Esophagus mucosa (tissue), 1 donor: ENCODE data around the gene SAMD1. TPM values are rescaled to one million over a fixed set of nuclear protein-coding genes. Genes with fewer than 3 reads are reported as not detected.

Experiments
- ATAC-seq: fragments of 200-7000 bp; cut with Tn5 transposase; one replicate; pipeline ENCODE4 v1.9.1; 2020
- total RNA-seq: library from RNA; stranded (reverse); gene quantifications from one replicate; pipeline ENCODE4 v1.2.4, GENCODE V29; 2023
- donor health status: DM: yes; HTN: yes; CAD: no.

Gene SAMD1
- total RNA-seq, 1 donor from 2014 or later: 24.8 TPM

DNA sequence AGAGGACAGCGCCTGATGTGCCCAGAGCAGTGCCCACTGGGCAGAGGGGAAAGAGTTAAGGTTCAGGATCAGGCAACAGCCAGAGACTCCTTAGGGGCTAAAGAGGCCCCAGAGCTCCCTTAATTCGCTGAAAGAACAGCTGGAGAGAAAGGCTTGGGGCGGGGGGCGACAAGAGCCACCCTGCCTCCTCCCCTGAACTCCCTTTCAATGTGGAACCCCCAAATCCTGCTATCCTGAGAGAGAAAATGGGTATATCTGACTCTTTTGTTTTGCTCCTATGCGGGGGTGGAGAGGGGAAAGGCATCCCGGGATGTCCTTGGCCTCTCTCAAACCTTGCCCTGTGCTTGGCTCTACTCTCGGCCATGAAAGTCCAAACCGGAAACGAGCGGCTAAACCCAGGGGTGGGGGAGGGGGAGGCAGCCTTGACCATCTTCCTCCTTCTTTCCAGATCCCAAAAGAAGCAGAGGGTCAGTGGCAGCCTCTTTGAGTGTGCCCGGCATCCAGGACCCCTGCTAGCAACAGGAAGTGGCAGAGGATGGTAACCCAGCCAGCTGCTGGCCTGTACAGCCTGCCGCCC, 22.3 kb upstream of the SAMD1 start:
- ATAC-seq: no peak

DNA sequence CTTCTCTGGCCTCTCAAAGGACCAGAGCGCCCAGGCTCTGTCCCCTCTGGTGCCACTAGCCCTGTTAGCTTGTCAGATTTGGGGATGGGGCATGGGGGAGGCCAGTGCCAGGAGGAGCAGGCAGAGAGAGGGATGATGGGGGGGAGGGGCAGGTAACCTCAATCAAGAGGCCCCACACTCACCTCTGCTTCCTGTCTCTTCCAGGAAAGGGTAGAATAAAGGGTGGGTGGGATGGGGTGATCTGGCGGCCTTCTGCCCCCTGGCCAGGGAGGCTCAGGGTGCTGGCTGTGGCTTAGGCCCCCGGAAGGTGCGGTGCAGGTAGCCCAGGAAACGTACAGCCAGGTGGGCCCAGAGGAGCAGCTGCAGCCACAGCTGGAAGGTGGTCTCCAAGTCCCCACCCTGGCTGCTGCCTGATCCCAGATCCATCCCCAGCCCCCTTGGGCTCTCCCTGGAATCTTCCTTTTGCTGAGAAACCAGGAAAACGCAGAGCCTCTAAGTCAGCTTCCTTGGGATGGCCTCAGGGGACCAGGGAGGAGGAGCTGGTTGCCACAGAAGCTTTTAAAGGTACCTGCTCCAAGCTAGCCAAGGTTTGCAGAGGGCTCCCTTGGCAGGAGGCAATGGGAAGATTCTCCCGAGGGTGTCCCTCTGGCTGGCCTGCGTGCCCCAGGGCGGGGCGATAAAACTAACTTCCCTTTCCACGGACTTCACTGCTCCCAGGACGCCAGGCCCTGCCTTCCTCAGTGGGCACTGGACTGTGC, 21.7 kb upstream of the SAMD1 start:
- no peak for ATAC-seq

DNA sequence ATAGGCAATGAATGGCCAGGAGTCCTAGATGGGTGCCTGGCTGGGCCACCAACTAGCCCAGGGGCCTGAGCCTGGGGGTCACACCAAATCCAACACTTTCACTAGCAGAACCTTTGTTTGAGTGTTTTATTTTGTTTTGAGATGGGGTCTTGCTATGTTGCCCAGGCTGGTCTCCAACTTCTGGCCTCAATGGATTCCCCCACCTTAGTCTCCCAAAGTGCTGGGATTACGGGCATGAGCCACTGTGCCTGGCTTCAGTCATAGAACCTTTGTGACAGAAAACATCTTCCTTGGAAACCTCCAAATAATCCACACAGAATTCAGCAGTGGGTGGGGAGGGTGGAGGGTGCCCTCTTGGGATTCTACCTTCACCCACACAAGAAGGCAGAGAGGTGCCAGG, 20.9 kb upstream of the SAMD1 start:
- ATAC-seq: no peak

DNA sequence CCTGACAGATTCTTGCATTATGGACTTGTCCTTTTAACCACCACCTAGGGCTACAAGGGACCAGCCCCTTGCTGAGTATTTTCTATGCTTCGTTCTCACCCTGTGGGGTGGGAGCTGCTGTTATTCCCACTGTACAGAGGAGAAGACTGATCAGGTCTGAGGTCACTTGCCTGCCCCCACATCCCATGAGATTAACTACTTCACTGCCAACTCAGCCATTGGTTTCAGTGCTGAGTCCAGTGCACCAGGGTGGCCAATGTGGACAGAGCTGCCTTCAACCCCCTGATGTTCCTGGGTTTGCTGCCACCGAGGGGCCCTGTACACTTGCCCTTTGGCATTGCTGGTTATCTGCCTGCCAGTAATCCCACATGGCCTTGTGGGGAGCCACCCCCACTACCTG, 20.1 kb upstream of the SAMD1 start:
- no peak for ATAC-seq

DNA sequence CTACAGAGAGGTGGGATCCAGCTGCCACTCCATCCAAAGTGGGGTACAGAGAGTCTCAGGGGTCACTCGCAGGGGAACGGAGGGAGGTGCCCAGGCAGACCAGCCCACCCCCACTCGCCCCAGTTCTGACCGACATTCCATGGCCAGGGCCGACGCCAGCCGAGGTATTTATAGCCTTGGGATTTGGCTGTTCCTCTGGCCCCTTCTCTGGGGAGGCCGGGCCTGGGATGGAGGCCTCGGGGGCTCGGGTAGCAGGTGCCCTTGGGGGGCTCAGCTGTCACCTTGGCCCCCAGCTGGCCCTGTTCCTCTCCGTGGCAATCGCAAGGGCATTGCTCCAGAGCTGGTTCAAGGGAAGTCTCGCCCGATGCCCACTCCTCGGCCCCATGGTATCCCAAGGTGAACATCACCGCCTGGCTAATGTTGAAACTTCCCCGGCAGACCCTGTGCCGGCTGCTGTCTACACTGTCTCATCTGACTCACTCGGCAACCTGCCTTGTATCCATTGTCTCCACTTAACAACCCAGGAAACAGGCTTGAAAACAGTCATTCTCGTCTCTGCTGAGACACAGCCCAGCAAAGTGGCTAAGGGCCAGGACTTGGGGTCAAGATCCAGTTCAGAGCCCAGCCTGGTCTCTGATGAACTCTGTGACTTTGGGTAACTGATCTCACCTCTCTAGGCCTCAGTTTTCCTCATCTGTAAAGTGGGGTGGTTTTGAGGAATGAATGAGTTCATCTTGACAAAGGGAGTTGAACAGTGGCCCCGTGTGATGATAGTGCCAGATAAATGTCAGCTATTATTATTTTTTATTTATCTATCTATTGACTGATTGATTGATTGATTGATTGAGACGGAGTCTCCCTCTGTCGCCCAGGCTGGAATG, 17.3 kb upstream of the SAMD1 start:
- ATAC-seq: peak; percentile 49

DNA sequence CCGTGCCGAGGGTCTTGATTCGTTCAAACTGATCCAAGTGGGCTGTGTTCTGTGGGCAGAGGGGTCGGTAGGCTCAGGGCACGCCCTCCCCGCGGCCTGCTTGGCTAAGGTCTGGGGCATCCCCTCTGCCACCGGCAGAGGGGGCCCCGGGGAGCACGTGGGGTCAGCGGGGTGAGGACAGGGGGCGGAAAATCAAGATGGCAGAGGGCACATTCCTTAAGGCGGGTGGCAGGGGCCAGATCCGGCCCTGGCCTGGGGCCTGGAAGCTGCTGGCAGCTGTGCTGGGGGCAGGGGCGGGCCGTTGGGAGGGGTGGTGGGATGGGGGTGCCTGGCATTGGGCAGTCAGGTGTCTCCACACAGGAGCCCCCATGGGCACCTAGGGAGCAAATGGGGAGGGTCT, 16.3 kb upstream of the SAMD1 start:
- ATAC-seq: no peak

DNA sequence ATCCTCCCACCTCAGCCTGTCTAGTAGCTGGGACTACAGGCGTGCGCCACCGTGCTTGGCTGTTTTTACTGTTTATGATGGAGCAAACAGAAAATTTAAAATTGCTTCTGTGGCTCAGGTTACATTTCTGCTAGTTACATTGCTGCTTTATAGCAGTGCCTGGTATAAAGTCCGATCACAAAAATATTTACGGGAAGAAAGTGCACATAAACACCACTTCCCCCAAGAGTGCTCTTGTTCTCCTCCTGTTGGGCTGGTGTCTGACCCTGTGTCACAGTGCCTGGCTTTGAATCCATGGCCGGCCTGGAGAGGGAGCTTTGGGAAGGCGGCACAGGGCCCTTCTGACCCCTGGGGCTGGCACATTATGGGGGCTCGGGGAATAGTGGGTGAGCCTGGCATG, 15.1 kb upstream of the SAMD1 start:
- no peak for ATAC-seq

DNA sequence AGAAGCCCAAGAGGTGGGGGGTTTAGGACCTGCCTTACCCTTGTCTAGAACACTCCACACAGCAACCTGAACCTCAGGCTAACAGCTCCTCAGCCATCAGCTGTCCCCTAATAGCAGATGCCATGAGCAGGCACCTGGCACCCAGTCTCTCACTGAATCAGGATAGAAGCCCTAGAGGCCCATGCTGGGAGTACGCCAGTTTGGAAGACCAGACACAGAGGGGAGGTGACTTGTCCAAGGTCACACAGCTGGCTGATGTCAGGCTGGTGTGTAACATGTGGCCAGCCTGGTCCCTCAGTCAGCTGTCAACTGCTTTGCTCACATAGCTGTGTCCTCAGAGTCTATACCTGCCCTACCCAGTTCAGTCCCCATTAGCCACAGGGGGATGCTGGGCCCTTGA, 12.8 kb upstream of the SAMD1 start:
- peak; percentile 21 for ATAC-seq

DNA sequence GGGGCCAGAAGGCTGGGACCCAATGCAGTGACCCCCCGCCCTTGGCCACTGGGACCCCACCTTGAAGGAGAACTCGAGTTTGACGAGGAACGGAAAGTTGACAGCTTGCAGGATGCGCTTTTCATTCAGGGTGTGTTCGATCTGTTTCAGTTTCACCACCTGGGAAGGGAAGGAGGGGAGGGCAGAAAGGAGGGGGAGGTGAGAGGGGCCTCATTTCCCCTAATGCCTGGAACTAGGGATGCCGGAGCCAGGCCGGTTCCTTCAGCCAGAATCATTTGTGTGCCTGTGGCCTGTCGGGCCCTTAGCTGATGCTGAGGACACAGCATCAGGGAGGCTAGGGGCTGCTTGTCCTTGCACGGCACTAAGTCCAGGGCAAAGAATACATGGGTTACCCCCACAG, 12.2 kb upstream of the SAMD1 start:
- ATAC-seq: no peak

DNA sequence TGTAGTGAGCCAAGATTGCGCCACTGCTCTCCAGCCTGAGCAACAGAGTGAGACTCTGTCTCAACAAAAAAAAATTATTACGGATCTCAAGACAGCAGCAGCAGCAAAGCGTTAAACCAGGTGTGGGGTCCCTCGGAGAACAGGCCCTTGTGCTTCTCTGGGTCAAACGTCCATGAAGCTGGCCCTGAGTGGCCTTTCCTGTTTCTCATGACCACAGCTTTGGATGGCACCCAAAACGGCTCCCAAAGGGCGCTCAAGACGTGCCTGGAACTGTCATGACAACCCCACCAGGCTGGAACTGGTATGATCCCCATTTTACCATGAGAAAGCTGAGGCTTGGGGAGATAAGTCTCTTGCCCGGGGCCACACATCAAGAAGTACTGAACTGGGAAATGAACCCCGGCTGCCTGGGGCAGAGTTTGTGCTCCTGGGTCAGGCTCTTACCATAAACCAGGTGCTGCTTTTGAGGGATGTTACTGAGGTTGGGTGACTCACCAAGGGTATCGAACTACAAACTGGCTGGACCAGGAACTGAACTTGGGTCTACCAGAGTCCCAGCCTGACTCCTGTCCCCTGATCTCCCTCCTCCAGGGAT, 11.6 kb upstream of the SAMD1 start:
- ATAC-seq: peak; percentile 76

DNA sequence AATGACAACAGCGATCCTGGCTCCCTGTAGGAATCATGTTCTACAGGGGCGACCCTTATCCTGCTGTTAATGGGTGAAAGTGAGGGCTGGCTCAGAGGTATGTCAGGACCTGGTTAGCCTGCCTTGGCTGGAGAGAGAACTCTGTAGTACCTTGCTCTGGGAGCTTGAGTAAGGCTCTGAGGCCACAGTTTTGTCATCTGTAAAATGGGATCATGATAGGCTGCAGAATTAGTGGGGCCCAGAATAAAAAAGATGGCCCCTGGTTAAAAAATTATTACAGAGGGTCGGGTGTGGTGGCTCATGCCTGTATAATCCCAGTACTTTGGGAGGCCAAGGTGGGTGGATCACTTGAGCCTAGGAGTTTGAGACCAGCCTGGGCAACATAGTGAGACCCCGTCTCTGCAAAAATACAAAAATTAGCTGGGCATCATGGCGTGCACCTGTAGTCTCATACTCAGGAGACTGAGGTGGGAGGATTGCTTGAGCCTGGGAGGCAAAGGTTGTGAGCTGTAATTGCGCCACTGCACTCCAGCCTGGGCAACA, 10.5 kb upstream of the SAMD1 start:
- no peak for ATAC-seq

DNA sequence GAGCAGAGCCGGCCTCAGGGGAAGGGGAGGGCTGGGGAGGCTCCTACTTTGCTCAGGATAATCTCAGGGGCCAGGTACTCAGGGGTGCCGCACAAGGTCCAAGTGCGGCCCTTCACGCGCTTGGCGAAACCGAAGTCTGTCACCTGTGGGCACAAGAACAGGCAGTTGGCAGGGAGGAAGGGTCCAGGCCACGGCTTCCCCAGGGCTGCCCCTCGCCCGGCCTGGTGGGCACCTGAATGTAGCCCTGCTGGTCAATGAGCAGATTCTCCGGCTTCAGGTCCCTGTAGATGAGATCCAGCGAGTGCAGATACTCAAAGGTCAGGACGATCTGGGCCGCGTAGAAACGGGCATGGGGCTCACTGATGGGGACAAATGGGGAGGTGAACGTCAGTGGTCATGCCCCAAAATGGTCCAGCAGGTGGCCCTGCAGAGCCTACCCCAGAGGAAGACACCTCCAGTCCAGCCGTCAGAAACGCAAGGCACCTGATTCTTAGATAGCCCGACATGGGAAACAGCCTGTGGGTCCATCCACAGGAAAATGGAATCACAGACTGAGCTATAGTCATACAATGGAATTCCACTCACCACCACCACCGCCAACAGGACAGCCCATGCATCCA, 7.1 kb upstream of the SAMD1 start:
- no peak for ATAC-seq

DNA sequence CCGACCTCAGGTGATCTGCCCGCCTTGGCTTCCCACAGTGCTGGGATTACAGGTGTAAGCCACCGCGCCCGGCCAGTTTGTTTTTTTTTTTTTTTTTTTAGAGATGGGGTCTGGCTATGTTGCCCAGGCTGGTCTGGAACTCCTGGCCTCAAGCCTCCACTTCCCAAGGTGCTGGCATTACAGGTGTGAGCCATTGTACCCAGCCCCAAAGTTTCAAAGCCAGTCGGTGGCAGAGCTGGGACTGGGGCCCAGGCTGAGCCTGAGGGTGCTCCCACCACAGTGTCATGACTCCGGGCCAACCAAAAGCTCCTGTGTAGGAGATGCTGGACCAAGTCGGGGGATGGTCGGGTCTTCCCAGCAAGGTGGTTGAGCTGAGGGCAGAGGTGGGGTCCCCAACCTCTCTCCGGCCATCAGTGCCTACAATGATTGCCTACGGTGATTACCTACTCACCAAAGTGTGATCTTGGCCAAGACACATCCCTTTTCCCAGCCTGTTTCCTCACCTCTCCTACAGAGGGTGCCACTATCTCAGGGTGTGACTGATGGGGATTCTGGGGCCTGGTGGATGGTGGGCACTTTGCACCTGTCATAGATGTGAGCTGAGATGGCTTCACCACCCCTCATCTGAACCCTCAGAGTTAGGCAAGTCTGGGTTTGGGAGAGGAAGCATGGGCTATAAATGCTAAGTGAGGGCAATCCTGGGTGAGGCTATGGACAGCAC, 5.9 kb upstream of the SAMD1 start:
- ATAC-seq: no peak

DNA sequence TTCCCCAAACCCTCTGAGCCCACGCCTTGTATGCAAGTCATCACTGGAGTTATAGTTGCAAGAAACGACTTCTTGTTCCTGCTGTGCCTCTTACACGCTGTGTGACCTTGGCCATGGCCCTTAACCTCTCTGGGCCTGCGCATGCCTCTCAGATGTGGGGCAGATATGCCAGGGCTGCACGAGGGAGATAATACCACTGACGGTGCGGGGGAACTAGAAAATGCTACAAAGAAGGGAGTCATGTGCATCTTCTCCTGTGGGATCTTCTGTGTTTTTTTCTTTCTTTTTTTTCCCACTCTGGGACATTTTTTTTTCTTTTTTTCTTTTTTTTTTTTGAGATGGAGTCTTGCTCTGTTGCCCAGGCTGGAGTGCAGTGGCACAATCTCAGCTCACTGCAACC, 4.3 kb upstream of the SAMD1 start:
- no peak for ATAC-seq

DNA sequence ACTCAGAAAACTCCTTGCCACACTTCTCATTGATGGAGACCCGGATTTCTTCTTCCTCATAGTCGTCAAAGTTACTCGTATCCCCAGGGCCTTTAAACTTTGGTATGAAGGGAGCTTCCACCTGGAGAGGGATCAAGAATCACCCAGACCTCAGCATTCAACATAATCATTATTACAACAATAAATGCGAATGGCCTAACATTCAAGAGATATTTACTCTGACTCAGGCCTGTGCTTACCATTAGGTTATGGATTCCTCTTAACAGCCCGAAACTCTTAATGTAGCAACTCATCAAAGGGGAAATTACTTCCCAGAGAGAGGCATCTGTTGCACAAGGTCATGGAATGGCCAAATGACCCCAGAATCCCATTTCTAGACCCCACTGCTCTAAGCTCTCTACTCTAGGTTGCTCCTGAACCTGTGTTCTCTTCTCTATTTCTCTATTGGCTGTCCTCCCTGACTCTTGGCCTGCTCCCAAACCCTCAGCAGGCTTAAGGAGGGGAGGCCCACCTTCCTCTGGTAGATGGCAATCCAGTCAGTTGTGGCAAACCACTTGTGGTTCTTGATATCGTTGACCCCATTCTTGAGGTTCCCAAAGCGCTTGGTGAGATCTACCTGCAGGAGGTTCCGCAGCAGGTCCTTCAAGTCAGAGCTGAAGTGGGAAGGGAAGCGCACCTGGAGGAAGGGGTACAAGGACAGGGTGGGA, 2.7 kb upstream of the SAMD1 start:
- no peak for ATAC-seq

DNA sequence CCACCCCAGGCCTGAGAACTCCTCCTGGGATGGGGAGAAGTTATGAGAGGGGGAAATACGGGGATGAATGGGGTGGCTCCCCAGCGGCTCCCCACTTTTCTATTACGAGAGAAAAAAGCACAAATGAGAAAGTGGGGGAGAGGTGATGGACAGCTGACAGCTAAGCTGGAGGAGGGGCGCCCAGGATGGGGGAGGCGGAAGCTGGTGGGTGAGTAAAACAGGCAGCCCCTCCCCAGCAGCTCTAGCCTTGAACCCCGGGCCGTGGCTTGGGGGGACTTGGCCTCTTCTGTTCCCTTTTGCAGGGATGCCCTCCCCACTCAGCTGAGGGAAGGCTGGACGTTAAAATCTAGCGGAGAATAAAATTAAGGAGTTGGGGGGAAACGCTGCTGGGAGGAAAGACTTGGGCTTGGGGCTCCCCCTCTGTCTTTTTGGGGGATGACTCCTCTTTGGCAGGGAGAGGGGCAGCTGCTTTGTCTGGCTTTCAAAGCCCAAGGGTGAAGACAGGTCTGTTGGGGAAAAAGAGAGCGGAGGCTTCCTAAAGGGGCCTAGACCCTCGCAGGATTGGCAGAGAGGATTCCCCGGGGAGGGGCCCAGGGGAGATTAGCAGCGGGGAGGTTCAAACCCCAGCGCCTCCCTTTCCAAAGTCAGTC, 1.4 kb upstream of the SAMD1 start:
- peak; percentile 1 for ATAC-seq

DNA sequence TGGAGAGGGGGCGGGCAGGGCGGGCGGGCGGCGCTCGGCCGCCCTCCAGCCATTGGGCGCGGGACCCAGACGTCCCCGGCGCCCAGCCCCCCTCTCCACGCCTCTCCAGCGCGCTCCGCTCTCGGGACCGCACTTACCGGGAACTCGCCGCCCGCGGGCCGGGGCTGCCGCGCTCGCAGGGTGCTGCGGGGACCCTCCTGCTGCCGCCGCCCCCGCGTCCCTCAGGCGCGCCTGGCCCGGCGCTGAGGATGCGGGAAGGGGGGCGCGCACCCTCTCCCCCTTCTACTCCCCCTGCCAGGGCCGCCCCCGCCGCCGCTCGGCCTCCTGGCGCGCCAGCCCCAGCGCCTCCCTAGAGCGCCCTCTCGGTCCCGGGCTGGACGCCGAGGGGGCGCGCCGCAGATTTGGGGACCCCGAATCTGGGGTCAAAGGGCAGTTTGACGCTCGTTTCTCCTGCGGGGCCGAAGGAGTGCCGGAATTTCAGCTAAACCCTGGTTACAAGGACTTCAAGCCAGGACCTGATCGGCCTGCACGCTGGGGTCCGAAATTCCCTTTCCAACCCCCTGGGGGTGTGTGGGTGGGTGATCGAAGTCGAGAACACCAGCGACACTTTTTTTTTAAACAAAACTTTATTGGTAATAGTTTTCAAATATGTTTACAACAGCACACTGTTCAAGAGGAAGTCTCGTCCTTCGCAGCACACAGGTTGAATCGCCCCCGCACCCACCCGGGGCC, 696 bp upstream of the SAMD1 start:
- peak; percentile 81 for ATAC-seq

DNA sequence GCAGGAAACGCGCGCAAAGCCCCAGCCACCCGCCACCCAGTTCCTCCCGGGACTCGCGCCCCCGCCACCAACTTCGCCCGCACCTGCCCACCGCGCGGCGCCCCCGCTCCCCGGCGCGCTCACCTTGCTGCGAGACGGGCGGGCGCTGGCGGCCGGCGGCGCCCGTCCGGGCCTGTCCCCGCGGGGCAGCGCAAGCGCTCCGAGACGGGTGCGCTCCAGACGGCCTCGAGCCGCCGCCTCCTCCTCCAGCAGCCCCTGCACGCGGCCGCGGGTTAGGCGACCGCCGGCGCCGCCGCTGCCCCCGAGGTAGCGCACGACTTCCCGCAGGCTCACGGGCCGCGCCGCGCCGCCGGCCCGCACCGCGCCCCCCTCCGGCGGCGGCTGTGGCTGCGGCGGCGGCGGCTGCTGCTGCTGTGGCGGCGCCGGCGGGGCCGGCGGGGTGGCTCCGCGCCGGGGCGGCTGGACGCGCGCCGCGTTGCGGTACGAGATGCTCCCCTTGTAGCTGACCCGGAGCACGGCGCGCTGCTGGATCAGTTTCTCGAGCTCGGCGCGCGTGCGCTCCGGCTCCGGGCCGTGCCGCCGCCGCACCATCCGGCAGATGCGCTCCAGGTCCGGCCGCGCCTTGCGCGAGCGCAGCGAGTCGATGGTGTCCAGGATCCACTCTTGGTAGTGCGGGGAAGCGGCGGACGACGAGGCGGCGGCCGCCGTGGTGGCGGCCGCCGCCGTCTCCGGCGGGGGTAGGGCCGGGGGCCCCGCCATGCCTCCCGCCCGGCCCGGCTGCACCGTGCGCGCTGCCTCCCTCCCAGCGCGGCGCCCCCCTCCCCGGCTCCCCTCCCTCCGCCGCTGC, 666 bp downstream of the SAMD1 start:
- ATAC-seq: peak; percentile 3

DNA sequence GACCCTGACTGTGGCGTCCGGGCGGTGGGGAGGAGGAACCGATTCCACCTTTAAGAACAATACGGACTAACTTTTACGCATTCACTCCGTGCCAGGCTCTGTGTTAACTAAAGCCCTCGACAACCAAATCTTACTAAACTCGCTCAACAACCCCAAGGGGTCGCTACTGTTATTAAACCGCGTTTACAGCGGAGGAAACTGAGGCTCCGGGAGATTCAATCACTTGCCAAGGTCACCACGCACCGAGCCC, 1.2 kb downstream of the SAMD1 start:
- ATAC-seq: no peak
